K562 (cell line): ENCODE results near the gene SAP25. TPM values are rescaled to one million over a fixed set of nuclear protein-coding genes. Genes with fewer than 3 reads are reported as not detected.

Experiments
- ATAC-seq: fragments of 200-7000 bp; cut with Tn5 transposase; 3 replicates; pipeline ENCODE4 v1.9.1; 2020; ENCODE audit warnings: moderate library complexity
- BruUV-seq: library from RNA; stranded (reverse); fragments of 400-500 nt; replicated peaks from 2 replicates; lab custom pipeline; 2021; lab: Mats Ljungman, UMichigan
- CTCF ChIA-PET: fragments of 300-600 bp; formaldehyde crosslinking; extraction: SDS; loops from one replicate; lab custom pipeline; 2021; ENCODE audit warnings: low intra/inter-chr PET ratio; lab: Yijun Ruan, JAX
- POLR2A ChIA-PET: fragments of 300-600, 350-650 bp; sonication (Branson Sonifier 250); formaldehyde crosslinking; extraction: SDS; loops from one replicate; lab custom pipeline; 2021; ENCODE audit warnings: antibody characterized with exemption, inconsistent platforms; lab: Yijun Ruan, JAX
- DNase-seq, 4 experiments: peaks; one replicate each; pipeline versions ENCODE4 v3.0.0 to v3.0.0-alpha.2; 2011 to 2018; ENCODE audit warnings: low spot score in 3 of 4, mixed read lengths in 3 of 4; ENCODE audit errors: extremely low read depth in 1 of 4
- FAIRE-seq: peaks from 2 replicates; lab custom pipeline; 2011; peaks lifted over from hg19 to GRCh38; lab: Jason Lieb, UNC
- H2AFZ ChIP-seq: 2 replicates; pipeline ENCODE4 v1.6.0; 2011; ENCODE audit warnings: low read depth, low read length, control low read depth, inconsistent platforms
- H3K27ac ChIP-seq: fragments of 200-600 bp; 3 replicates; pipeline ENCODE4 v1.8.0; 2011; ENCODE audit warnings: low read depth, mild to moderate bottlenecking, control low read depth, inconsistent platforms, low read length, moderate library complexity, mixed read lengths; ENCODE audit errors: extremely low read depth
- H3K27me3 ChIP-seq, 2 experiments: fragments of 300-600 bp in 1 of 2; 2 replicates in 1 of 2; 3 replicates in 1 of 2; pipeline versions ENCODE4 v1.6.0 to v1.8.0; 2011; ENCODE audit warnings: inconsistent platforms in 2 of 2, low read length in 2 of 2, mild to moderate bottlenecking in 1 of 2, mixed read lengths in 1 of 2, moderate library complexity in 1 of 2; ENCODE audit not compliant: control insufficient read depth in 2 of 2, insufficient read depth in 2 of 2
- H3K36me3 ChIP-seq: fragments of 300-600 bp; 3 replicates; pipeline ENCODE4 v1.8.0; 2011; ENCODE audit warnings: mild to moderate bottlenecking, low read length, inconsistent platforms; ENCODE audit not compliant: control insufficient read depth, insufficient read depth
- H3K4me1 ChIP-seq, 2 experiments: fragments of 200-600 bp in 1 of 2; replicated peaks in 1 of 2; 2 replicates in 1 of 2; 3 replicates in 1 of 2; pipeline versions ENCODE4 v1.5.1 to v1.8.0; 2011; ENCODE audit warnings: inconsistent platforms in 2 of 2, low read length in 2 of 2, mild to moderate bottlenecking in 1 of 2, mixed read lengths in 1 of 2, moderate library complexity in 1 of 2; ENCODE audit not compliant: control insufficient read depth in 2 of 2, insufficient read depth in 2 of 2
- H3K4me2 ChIP-seq: 2 replicates; pipeline ENCODE4 v1.6.1; 2011; ENCODE audit warnings: low read length, control low read depth, inconsistent platforms, mixed read lengths; ENCODE audit not compliant: insufficient read depth
- H3K4me3 ChIP-seq: fragments of 200-600 bp; sonication (generic), shearing (Covaris generic); 2 replicates; pipeline ENCODE4 v1.5.1; 2016; ENCODE audit warnings: control low read depth, inconsistent platforms
- H3K79me2 ChIP-seq: fragments of 200-600 bp; 3 replicates; pipeline ENCODE4 v1.8.0; 2011; ENCODE audit warnings: low read length, inconsistent platforms; ENCODE audit not compliant: control insufficient read depth, insufficient read depth
- H3K9ac ChIP-seq, 2 experiments: 2 replicates each; pipeline versions ENCODE4 v1.6.0 to v1.6.1; 2011; ENCODE audit warnings: low read depth in 2 of 2, low read length in 2 of 2, control low read depth in 1 of 2, inconsistent platforms in 1 of 2, mild to moderate bottlenecking in 1 of 2, mixed read lengths in 1 of 2; ENCODE audit not compliant: insufficient read depth in 1 of 2
- H3K9me1 ChIP-seq: one replicate; pipeline ENCODE4 v1.6.0; 2011; ENCODE audit warnings: inconsistent platforms, mild to moderate bottlenecking, low read length, moderate library complexity; ENCODE audit not compliant: control insufficient read depth, insufficient read depth
- H3K9me3 ChIP-seq: replicated peaks from 2 replicates; pipeline ENCODE4 v1.5.1; 2011; ENCODE audit warnings: low read depth, low read length, inconsistent platforms; ENCODE audit not compliant: control insufficient read depth, insufficient read depth
- H4K20me1 ChIP-seq: replicated peaks from 2 replicates; pipeline ENCODE4 v1.6.1; 2011; ENCODE audit warnings: low read length, inconsistent platforms, mixed read lengths; ENCODE audit not compliant: control insufficient read depth, insufficient read depth
- CHD1 ChIP-seq: fragments of 200-600 bp; sonication (generic); IDR thresholded peaks from one replicate; pipeline ENCODE4 v1.6.1; 2012; ENCODE audit warnings: mild to moderate bottlenecking, moderate library complexity, low read length, inconsistent platforms
- KAT2B ChIP-seq: IDR thresholded peaks from one replicate; pipeline ENCODE4 v1.6.1; 2012; ENCODE audit warnings: low read depth, mild to moderate bottlenecking, control low read depth, inconsistent platforms, low read length, moderate library complexity
- KDM4B ChIP-seq, 2 experiments: fragments of 450-650 bp in 1 of 2; sonication (generic) in 1 of 2; IDR thresholded peaks; 2 replicates each; pipeline ENCODE4 v1.6.1; 2016 to 2017; ENCODE audit warnings: borderline replicate concordance in 2 of 2, antibody characterized with exemption in 1 of 2, low read depth in 1 of 2, mild to moderate bottlenecking in 1 of 2
- NFATC3 ChIP-seq: fragments of 450-650 bp; IDR thresholded peaks from 2 replicates; pipeline ENCODE4 v1.6.1; 2017; ENCODE audit warnings: mild to moderate bottlenecking
- OTX1 ChIP-seq: fragments of 450-650 bp; formaldehyde crosslinking; IDR thresholded peaks from 2 replicates; pipeline ENCODE4 v1.4.0; 2022; ENCODE audit warnings: mild to moderate bottlenecking
- POLR2A ChIP-seq: fragments of 450-650 bp; conservative IDR thresholded peaks from 2 replicates; pipeline ENCODE4 v1.6.1; 2016
- POLR2B ChIP-seq: fragments of 450-650 bp; IDR thresholded peaks from 2 replicates; pipeline ENCODE4 v1.6.1; 2018; ENCODE audit warnings: low read depth; ENCODE audit not compliant: partially characterized antibody
- PRMT5 ChIP-seq: sonication (generic); formaldehyde crosslinking; IDR thresholded peaks from 2 replicates; pipeline ENCODE4 v1.5.0; 2020; ENCODE audit warnings: missing genetic modification reagents
- RBM17 ChIP-seq: fragments of 200-400 bp; formaldehyde crosslinking; IDR thresholded peaks from 2 replicates; pipeline ENCODE4 v1.6.1; 2017; ENCODE audit warnings: low read depth, mild to moderate bottlenecking, low read length, borderline replicate concordance
- ZNF217 ChIP-seq: sonication (generic); formaldehyde crosslinking; IDR thresholded peaks from 2 replicates; pipeline ENCODE4 v1.8.0; 2022; ENCODE audit warnings: mild to moderate bottlenecking, missing genetic modification reagents
- ZNF707 ChIP-seq: fragments of 250-450 bp; sonication (Bioruptor Pico); conservative IDR thresholded peaks from 2 replicates; pipeline ENCODE4 v1.8.0; 2022; ENCODE audit warnings: inconsistent platforms, mild to moderate bottlenecking, moderate library complexity
- WGBS: fragments of 100-300 bp; shearing (Covaris generic); methylation state at CpG from one replicate; pipeline ENCODE4 v1.1.6; 2016; ENCODE audit warnings: low coverage, mixed read lengths; ENCODE audit not compliant: insufficient coverage; ENCODE audit errors: missing lambda C conversion rate; 5-methylcytosine and 5-hydroxymethylcytosine counted together
- in situ Hi-C: fragments of 300-500 bp; cut with MboI; formaldehyde crosslinking; loops from 4 replicates; pipeline ENCODE4 v1.15.0; 2018; ENCODE audit warnings: inconsistent platforms, mixed read lengths
- intact Hi-C: fragments of 100-400 bp; cut with micrococcal nuclease; formaldehyde crosslinking; loops from 2 replicates; pipeline ENCODE4 v1.14.2; 2022
- polyA plus RNA-seq, 8 experiments: library from polyadenylated mRNA; depleted of rRNA in 4 of 8; stranded (reverse) in 5 of 8; unstranded in 3 of 8; fragments of >200 nt; fragmentation: Nextera tagmentation in 2 of 8; fragmentation: Illumina TruSeq in 1 of 8; extraction: Ambion mirVana in 2 of 8; extraction: Trizol in 1 of 8; gene quantifications; 2 replicates each; pipeline versions ENCODE4 v1.2.1 to v1.2.3, GENCODE V29; 2011 to 2014; ENCODE audit warnings: inconsistent platforms in 1 of 8, missing spikeins in 1 of 8
- total RNA-seq, 7 experiments: library from RNA; depleted of rRNA in 6 of 7; stranded (reverse); fragments of >200 nt in 6 of 7; fragmentation: Illumina TruSeq in 2 of 7; extraction: Trizol in 2 of 7; gene quantifications; 2 replicates each; pipeline versions ENCODE4 v1.2.1 to v1.2.3, GENCODE V29; 2011 to 2021; ENCODE audit warnings: low replicate concordance in 1 of 7
- TF ChIP-seq, protein P1 (sequence below), 2 experiments: fragments of 450-650 bp in 1 of 2; sonication (generic) in 1 of 2; formaldehyde crosslinking; conservative IDR thresholded peaks; 2 replicates each; pipeline versions ENCODE4 v1.4.0 to v1.8.1; 2020 to 2022; ENCODE audit warnings: mild to moderate bottlenecking in 1 of 2, missing genetic modification reagents in 1 of 2
- TF ChIP-seq, protein P2 (sequence below): sonication (generic); formaldehyde crosslinking; IDR thresholded peaks from 2 replicates; pipeline ENCODE4 v1.9.0; 2022; ENCODE audit warnings: mild to moderate bottlenecking, missing genetic modification reagents

The SAP25 gene
- total and polyA plus RNA-seq, 9 of the 15 experiments (the other 6 are each of a cell fraction or from before 2014, with no cell fraction given), result 0.13 to 5.3 (median 0.78) TPM; not detected in 1

DNA sequence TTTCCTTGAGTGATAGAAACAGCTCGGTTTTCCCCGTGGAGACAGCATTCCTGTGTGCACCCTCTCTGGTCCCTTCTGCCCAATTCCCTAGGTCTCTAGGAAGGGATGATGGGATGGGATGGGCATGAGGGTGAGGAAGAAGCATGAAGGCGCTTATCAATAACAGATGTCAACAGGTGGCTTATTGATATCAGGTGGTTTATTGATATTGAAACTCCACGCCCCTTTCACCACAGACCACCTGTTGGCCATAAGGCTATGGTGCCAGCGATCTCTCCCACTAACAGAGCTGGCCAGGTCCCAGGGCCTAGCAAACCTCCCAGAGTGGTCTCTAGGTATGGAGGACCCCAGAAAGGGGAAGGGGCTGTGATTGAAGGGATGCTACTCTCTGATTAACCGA lies 46.5 kb upstream of the SAP25 start:
- intact Hi-C loops, result no loop called here
- peaks cover 10 to 16% of the 10 kb centered on the region in 2 experiments; a peak in 4 of 5 replicates for H3K4me1 ChIP-seq
- no peak for FAIRE-seq
- no peaks in the 10 kb centered on the region for H3K9me3 ChIP-seq
- no peaks in the 10 kb centered on the region for H4K20me1 ChIP-seq
- no peaks in the 10 kb centered on the region for H3K9me1 ChIP-seq
- H3K9ac ChIP-seq, result no peak overlapping the region
- peak; percentile 37; the same call in 1 of the 2 replicates for TF ChIP-seq POLR2A
- TF ChIP-seq ZNF217 (CRISPR knock-in tag), result no peak
- TF ChIP-seq PRMT5 (CRISPR knock-in tag), result no peak
- TF ChIP-seq POLR2B, result peak; percentile 53
- no peak for TF ChIP-seq ZNF707
- TF ChIP-seq, all 486 proteins: peak for 2
- in situ Hi-C loops, result no loop called here
- ChIA-PET POLR2A (interaction anchor here (0.6 to 7.0 kb wide), 5 partner anchors 6 to 1623 kb away, joined by 3 to 54 read pairs (median 4); partner anchors contain the start of gene MOSPD3), CTCF (no interaction called here)
- no peak for DNase-seq
- Histone ChIP-seq H3K36me3 (peaks cover 23% of the 10 kb centered on the region; the same call in 2 of the 3 replicates), H3K27ac (no peak overlapping the region), H3K4me3 (no peak overlapping the region), H3K4me2 (no peak overlapping the region), H3K79me2 (no peaks in the 10 kb centered on the region), H2AFZ (no peak overlapping the region), H3K27me3 (no peaks in the 10 kb centered on the region)
- BruUV-seq, result no TSS peak
- whole genome bisulfite sequencing, result 79% methylated on average over 6 of the region's 6 CpGs
- no peak for ATAC-seq

DNA sequence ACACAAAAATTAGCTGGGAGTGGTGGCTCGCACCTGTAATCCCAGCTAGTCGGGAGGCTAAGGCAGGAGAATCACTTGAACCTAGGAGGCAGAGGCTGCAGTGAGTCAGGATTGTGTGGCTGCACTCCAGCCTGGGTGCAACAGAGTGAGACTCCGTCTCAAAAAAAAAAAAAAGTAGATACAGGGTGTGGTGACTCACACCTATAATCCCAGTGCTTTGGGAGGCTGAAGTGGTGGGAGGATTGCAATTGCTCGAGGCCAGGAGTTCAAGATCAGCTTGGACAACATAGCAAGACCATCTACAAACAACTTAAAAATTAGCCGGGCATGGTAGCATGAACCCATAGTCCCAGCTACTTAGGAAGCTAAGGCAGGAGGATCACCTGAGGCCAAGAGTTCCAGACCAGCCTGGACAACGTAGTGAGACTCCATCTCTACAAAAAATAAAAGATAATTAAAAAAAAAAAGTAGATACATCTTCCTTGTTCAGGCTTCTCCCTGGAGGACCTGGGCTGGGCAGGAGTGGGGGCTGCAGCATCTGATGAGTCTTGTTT lies 40.7 kb upstream of the SAP25 start:
- no peaks in the 10 kb centered on the region for H4K20me1 ChIP-seq
- in situ Hi-C loops, result no loop called here
- CTCF ChIA-PET, result no interaction called here
- H3K27me3 ChIP-seq, result no peaks in the 10 kb centered on the region
- no TSS peak for BruUV-seq
- no peaks in the 10 kb centered on the region for H3K9me3 ChIP-seq
- no peak overlapping the region for H3K27ac ChIP-seq
- no peak overlapping the region for H3K4me2 ChIP-seq
- intact Hi-C loops, result no loop called here
- H3K4me1 ChIP-seq, result peaks cover 19 to 28% of the 10 kb centered on the region in 2 experiments; a peak in 4 of 5 replicates
- DNase-seq (no peak), ATAC-seq (no peak), FAIRE-seq (no peak)
- WGBS, result 67% methylated on average over 6 of the region's 6 CpGs
- no peak overlapping the region; a peak in 1 of 4 replicates for H3K9ac ChIP-seq
- no peaks in the 10 kb centered on the region for H3K9me1 ChIP-seq
- H3K79me2 ChIP-seq, result peaks cover 6% of the 10 kb centered on the region; the same call in 2 of the 3 replicates
- no peak overlapping the region for H3K4me3 ChIP-seq
- H3K36me3 ChIP-seq, result peaks cover 3% of the 10 kb centered on the region; the same call in 1 of the 3 replicates
- POLR2A ChIA-PET, result interaction anchor here (1.2 to 5.9 kb wide), 3 partner anchors 9 to 63 kb away, joined by 5 to 54 read pairs (median 6); partner anchors contain the start of gene TFR2
- H2AFZ ChIP-seq, result no peak overlapping the region
- TF ChIP-seq KDM4B (IDR thresholded peaks at IDR 0.05; ENCODE audit: borderline replicate concordance in 2 of 2, low read depth in 1 of 2) (no peak), RBM17 (no peak), NFATC3 (no peak), OTX1 (CRISPR knock-in tag) (no peak), KAT2B (no peak), CHD1 (no peak)
- TF ChIP-seq, protein P1, sequence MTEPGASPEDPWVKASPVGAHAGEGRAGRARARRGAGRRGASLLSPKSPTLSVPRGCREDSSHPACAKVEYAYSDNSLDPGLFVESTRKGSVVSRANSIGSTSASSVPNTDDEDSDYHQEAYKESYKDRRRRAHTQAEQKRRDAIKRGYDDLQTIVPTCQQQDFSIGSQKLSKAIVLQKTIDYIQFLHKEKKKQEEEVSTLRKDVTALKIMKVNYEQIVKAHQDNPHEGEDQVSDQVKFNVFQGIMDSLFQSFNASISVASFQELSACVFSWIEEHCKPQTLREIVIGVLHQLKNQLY (CRISPR knock-in tag; conservative IDR thresholded peaks at IDR 0.05), result no peak
- TF ChIP-seq, protein P2, sequence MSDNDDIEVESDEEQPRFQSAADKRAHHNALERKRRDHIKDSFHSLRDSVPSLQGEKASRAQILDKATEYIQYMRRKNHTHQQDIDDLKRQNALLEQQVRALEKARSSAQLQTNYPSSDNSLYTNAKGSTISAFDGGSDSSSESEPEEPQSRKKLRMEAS (CRISPR knock-in tag), result no peak
